GM18517 (cell line): ENCODE results near the gene MAST4.

Experiments used
- ATAC-seq: cut with Tn5 transposase; IDR thresholded peaks from one replicate; pipeline ENCODE4 v1.9.1; 2021; ENCODE audit warnings: mild to moderate bottlenecking, moderate library complexity; ENCODE audit not compliant: unreplicated experiment

The MAST4 gene

DNA sequence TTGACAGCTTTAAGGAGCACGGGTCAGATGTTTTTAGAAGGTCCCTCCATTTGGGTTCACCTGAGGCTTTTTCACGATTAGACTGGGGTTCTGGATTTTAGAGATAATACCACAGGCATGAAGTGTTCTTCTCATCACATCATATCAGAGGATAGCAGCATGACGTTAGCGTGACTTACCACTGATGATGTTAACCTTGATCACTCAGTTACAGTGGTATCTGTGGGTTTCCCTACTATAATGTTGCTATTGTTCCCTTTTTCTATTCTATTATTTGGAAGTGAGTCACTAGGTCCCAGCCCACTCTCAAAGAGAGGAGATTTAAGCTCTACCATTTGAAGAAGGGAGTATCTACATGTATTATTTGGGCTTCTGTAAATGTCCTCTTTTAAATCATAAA lies 300.0 kb downstream of the MAST4 start:
- ATAC-seq = no peak

DNA sequence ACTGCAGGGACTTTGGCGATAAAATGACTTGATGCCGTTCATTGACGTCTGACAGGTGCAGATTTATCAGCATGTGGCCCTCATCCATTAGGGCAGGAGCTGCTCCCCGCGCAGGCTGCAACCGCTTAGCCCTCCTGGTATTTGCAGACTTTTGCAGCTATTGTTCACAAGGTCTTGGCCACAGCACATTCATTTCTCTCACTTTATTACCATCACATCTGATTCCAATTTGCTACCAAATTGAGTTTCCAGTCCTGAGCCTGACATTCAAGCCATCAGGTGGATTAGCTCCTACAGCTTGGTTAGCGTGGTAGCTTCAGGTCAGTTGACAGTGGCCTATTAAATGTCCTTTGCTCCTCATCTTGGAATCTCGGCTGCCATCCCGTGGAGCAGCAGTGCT lies 301.2 kb downstream of the MAST4 start:
- no peak for ATAC-seq

DNA sequence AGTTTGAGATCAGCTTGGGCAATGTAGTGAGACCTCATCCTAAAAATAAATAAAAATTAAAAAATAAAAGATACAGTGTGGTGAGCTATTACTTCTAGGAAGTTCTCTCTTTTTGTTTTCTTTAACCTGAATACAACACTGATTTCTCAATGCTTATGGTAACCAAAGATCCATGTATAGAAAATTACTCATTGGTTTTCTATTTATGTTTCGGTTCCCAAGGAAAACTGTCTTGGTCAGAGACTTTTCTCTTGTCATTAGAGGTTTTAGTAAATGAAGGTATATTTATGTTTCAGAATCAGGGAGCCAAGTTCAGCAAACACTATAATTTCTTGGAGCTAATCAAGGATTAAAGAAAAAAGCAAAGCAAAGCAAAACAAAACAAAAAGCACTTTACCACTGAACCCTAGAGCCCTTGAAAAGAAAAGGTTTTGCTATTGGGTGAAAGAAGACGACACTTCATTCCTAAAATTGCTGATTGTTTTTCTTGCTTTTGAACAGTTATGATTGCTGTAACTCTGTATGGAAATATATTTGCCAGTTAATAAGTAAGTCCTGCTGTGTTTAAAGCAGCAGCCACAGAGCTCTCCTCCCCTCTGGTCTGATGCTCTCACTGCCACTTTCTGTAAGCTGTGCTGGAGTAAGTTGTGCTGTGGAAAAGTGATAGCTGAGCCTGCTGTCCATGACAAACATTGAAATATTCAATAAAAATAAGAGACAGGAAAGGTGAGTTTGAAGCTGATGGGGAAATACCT lies 302.2 kb downstream of the MAST4 start:
- no peak for ATAC-seq

DNA sequence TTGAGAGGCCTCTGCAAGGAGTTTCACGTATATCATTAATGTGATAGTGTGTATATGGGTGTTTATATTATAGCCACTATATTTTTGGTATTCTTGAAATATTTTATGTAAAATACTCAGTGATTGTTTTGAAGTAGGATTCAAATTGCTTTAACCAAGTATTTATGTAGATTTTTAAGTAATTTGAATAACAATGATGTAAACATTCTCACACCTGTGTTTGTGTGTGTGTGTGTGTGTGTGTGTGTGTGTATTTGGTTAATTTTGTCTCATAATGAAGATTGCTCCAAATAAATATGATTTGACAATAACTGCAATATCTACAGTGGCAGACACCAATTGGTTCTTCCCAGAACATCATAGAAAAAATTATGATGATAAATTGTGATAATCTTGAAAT lies 307.0 kb downstream of the MAST4 start:
- ATAC-seq = no peak

DNA sequence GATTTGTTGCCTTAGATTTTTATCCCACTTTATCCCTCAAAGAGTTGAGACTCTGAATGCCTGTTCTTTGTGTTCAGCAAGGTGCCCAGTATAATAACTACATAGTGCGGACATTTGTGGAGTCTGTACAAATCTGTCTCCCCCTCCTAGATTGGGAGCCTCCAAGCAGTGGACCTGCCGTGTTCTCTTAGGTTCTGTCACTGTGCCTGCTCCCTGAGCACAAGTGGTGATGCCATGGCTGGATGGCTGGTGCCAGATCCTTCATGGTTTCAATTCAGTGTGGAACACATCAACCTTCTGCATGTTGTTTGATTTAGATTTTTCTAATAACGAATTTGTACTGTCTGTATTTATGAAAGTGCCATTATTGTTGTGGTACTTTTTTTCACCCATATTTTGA lies 307.5 kb downstream of the MAST4 start:
- ATAC-seq = no peak

DNA sequence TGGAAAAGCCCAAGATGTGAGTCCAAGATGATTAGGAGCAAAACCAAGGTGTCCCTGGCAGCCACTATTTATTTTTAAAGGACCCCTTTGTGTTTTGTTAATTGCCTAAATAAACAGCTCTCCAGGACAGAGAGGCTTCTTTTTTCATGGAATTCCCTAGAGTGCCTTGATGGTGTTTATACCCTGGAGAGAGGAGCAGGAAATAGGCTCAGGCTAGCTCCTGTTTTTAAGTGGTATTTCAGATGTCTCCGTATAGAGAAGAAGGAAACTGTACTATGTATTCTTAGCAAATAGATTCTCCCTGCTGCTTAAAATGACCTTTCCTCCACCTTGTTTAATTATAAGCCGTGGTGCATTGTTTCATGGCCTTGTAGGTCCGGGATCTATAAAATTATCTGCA lies 308.0 kb downstream of the MAST4 start:
- no peak for ATAC-seq

DNA sequence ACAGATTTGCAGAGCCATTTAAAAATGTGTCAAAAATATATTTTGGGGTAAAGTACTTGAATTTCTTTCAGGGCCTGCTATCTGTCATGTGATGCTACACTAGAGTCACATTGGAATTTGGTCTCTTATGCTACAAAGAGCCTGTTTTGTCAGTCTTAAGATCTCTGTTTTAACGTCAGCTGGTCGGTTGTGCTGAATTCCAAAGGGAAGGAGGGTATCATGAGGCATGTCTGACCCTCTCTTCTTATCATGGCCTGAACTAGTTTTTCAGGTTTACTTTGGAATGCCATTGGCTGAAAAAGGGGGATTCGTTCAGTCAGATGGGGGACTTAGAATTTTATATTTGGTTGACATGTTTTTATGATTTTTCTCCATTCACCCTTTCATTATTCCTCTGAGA lies 309.8 kb downstream of the MAST4 start:
- no peak for ATAC-seq

DNA sequence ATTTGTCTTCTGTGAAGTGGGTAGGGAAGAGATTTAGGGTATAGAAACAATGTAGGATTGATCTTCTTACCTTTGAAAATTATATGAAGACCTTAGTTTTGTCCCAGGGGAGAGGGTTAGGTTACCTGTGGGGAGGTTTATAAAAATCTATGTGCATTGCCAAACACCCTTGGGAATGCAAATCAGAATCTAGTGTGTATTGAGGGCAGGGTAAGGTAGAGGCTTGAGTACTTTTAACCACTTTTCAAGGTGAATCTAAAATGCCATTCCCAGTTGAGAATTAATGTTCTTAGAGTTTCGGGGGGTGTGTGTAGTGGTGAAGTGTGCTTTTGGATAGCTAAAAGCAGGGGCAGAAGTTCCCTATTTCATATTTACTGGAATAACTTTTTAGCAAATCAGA lies 312.0 kb downstream of the MAST4 start:
- no peak for ATAC-seq

DNA sequence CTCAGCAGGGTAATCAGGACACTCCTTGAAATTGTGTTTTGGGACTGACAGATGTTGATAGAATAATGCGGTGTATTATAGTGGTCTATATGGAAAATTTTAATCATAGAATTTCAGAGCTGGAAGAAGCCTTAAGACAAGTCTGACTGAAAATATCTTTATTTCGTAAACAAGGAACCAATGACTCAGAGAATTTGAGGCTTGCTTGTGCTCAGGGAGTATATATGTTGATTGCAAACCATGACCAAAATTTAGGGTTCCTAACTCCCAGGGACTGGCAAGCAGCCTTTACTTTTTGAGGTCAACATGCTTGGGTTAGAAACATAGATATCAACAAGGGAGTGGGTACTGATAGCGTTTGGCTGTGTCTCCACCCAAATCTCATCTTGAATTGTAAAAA lies 313.2 kb downstream of the MAST4 start:
- no peak for ATAC-seq

DNA sequence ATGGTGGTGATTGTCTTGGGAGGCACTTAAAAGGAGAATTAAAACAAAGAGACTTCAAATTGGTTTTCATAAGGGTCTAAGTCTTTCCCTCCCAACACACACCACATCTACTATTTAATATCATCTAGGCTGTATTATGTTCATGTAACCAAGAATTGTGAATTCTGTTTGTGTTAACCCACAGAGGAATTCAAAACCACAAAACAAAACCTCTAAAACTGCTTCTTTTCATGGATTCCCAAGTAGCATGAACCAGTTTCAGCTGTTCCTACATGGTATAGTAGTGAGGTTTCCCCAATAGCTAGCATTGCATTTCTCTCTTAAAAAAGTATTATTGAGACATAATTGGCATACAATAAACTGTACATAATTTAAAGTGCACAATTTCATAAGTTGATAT lies 316.6 kb downstream of the MAST4 start:
- ATAC-seq = no peak

DNA sequence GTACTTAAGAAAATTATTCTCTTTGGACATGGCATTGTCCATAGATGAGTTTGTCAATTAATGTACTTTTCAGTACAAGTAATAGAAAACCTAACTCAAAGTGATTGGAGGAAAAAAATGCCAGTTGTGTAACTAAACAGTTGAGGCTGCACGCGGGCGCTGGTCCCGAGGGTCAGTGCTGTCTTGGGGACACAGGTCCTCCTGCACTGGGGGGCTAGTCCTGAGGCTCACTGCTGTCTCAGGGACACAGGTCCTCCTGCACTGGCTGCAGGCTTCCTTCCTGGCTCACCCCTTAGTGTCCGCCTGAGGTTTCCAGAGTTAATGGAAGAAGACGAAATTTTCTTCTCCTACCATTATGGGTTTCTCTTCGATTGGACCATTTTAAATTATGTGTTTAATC lies 319.3 kb downstream of the MAST4 start:
- ATAC-seq = no peak

DNA sequence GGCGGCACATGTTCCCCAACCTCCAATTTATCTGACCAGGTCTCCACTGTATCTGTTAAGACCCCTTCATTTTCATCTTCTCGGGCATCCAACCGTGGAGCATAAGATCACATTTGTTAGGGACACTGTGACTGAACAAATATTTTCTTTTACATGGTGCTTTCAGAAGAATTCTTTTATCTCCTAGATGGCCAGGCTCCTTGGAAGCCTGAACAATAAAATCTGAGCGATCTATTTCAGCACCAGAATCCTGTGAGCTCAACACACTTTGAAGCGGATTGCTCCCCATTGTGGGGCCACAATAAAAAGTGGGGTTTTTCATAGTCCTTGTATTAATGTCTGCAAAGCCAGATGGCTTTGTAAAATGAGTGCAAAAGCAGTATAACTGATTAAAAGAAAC lies 326.7 kb downstream of the MAST4 start:
- ATAC-seq = no peak

DNA sequence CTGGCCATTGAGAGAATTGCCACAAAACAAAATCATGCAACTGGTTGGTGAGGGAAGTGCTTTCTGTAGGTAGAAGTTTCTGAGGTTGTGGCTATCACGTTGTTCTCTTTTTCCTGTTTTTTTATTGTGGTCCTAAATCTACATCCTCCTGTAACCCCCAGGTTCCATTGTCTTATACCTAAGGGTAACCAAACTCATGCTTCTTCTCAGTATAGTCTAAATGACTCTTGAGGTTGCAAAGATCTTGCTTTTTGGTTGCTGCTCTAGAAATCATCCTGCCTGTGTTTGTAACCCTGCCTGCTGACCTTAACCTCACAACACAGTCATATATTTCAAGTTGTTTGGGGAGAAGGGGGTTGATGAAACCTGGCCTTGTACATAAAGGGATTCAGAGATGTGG lies 327.3 kb downstream of the MAST4 start:
- ATAC-seq = no peak

DNA sequence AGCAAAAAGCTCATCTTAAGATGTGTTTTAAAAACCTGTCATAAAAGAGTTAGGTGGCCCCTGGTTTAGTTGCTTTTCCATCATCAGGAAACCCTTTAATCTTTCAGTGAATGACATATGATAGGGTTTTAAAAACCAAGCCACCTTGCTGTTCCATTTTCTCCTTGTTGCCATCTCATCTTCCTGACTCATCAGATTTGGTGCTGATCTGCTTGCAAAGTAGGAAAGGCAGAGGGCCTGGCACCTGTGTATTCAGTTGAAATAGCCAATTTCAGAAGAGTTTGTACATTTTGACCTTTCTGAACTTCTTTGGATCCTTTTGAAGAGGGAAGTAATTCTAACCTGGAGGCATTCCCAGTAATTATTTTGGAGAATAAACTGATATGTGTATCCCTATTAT lies 327.7 kb downstream of the MAST4 start:
- ATAC-seq = no peak

DNA sequence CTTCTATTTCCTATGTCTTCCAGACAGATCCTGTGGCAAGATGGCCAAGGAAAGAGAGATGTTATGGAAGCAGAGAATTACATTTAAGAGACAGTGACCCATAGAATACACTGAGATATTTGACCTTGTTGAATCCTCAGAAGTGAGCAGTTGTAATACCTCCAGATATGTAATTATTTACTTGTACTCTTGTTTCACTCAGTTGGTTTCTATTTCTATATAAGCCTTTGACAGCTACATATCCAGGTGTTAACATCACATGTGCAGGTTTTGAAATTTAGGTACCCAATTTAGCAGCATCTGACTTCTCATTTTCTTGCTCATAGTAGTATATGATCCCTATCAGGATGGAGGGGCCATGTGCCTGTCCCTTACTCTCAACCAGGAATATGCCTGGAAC lies 330.9 kb downstream of the MAST4 start:
- ATAC-seq = no peak

DNA sequence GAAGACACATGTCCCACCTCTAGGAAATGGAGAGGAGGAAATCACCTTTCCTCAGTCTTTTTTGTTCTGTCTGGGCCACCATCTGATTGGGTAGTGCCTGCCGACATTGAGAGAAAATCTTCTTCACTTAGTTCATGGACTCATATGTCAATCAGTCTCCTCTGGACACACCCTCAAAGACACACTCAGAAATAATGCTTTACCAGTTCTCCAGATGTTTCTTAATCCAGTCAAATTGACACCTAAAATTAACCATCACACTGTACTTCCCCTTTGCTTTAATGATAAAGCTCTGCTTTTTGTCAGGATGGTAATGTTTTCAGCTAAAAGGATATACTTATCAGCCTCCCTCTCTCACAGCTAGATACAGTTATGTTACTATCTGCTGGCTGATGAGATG lies 333.1 kb downstream of the MAST4 start:
- ATAC-seq = no peak

DNA sequence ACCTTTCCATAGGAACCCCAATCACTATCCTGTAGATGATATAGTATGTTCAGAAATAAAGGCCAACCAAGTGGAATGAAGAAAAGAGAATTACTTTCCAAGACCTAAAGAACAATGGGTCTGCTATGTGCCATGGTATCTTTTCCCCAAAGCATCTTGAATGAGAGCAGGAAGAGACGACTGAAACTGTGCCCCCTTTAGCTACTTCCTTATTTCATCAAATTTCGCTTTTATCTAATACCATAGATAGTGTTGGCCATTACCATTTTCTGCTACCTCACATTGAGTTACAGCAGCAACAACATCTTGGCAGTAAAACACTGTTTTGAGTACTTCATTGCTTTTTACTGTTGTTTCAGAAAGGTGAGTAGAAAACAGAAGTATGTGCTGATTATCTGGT lies 333.8 kb downstream of the MAST4 start:
- ATAC-seq = no peak

DNA sequence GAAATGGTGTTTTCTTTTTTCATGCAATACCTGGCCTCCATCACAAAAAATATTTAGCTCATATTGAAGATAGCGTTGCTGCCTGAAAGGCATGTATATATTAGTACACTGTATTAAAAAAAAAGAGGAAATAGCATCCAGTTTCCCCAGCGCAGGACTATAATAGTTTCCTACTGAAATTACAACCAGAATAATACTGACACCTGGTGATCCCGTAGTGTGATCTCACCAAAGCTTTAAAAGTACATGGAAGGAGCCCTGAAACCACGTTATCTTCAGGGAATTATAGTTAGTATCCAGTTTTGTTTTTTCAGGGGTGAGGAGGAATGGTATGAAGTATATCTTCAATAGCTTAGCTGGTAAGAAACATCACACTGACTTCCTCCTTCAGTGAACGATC lies 335.5 kb downstream of the MAST4 start:
- ATAC-seq = no peak

DNA sequence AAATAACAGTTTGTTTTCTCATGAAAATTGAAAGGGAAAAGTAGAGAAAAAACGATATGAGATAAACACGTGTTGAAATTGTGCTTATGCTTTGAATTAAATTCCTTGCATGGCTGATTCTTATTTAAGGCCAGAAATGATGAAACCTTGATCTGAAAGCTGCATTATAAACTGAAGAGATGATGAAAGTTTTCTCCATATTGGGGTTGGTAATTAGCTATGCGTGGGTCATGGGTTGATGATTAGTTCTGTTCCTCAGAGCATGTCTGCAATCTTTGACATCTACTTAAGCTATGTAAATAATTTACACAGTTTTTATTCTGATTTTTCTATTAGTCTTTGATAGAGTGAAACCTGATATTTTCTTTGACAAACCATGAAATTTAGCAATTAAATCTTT lies 336.3 kb downstream of the MAST4 start:
- no peak for ATAC-seq

DNA sequence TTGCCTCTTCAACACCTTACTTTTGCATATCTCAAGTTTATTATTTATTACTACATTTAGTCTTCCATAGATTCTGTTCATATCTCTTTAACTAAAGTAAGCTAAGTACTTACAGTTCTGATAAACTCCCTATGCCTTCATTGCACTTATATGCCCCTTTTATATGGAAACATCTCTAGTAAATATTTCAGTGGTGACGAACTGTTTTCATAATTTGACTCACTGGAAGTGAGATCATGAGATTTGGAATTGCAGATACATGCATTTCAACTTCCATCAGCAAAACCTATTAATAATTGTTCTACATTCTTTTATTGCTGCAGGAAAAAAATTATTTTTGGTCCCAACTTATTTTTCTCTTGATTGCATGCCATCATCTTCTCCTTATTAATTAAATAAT lies 336.9 kb downstream of the MAST4 start:
- ATAC-seq = no peak

DNA sequence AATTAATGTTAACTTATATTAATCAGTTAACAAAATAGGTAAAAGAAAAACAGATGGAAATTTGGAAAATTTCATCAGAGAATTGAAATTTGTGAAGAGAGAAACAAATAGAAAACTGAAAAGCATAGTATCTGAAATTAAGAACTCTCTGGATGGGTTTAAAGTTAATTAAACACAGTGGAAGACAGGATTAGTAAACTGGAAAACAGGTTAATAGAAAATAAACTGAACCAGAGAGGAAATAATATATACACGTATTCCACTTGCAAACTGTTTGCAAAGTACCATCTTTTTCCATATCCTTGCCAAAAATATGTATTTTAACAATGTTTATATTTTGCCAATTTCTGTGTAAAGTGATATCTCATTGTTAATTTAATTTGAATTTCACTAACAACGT lies 342.9 kb downstream of the MAST4 start:
- ATAC-seq = no peak

DNA sequence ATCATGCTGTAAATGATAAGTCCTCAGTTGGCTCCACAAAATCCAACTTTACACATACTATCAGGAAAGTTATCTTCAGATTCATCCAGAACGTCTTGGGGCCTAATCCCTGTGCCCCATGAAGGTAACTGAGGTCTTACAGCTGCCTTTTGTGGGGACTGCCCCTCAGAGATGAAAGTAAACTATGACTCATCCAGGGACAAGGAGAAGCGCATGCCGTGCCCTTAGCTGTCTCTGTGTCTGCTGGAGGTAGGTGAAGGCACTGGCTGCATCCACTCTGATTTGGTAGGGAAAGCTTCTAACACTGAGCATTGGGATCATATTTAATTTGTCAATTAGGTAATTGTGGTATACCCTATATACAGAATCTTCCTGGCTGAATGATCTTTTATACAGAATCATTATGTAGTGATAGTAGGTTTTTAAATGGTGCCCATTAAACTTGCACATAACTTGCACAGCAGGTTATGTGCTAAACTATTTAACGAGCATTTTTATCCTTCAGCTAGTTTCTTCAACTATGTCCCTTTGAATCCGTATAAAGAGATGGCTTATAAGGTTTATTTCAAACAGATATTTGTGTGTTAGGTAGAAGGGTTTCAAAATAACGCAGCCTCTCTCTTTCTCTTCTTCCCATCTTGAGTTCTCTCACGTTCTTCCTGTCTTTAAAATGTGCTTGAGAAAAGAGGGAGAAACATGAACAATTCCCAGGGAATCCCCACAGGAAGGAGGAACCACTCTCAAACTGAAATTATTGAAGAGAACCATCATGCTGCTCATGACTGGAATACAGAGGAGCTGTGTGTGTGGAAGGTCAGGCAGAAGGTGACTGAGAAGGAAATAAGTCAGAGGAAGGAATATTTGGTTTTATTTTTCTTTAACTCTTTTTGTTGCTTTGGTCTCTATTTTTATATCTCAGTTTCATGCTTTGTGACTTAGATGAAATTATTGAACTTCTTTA lies 349.5 kb downstream of the MAST4 start:
- no peak for ATAC-seq
